HEK293 (cell line): ENCODE measurements around the gene SMC6.

Source experiments
- CTCF ChIP-seq: fragments of 450-650 bp; formaldehyde crosslinking; IDR thresholded peaks from 2 replicates; pipeline ENCODE4 v1.5.1; 2016; ENCODE audit warnings: missing biosample characterization, missing genetic modification characterization
- WT1 ChIP-seq: fragments of 450-650 bp; formaldehyde crosslinking; IDR thresholded peaks from 2 replicates; pipeline ENCODE4 v1.5.1; 2016; ENCODE audit warnings: missing biosample characterization, missing genetic modification characterization
- ZBTB20 ChIP-seq: fragments of 450-650 bp; formaldehyde crosslinking; IDR thresholded peaks from 2 replicates; pipeline ENCODE4 v1.5.1; 2016; ENCODE audit warnings: missing biosample characterization, missing genetic modification characterization
- ZBTB21 ChIP-seq: fragments of 450-650 bp; formaldehyde crosslinking; IDR thresholded peaks from 2 replicates; pipeline ENCODE4 v1.5.1; 2017; ENCODE audit warnings: missing biosample characterization, missing genetic modification characterization
- ZNF223 ChIP-seq: fragments of 450-650 bp; formaldehyde crosslinking; IDR thresholded peaks from 2 replicates; pipeline ENCODE4 v1.5.1; 2016; ENCODE audit warnings: missing biosample characterization, missing genetic modification characterization
- ZNF660 ChIP-seq: fragments of 450-650 bp; IDR thresholded peaks from 2 replicates; pipeline ENCODE4 v1.5.1; 2018; ENCODE audit warnings: missing biosample characterization, mild to moderate bottlenecking, missing genetic modification characterization
- TF ChIP-seq, protein P1 (sequence below): fragments of 450-650 bp; formaldehyde crosslinking; IDR thresholded peaks from 2 replicates; pipeline ENCODE4 v1.5.1; 2017; ENCODE audit warnings: missing biosample characterization, missing genetic modification characterization
- TF ChIP-seq, protein P2 (sequence below): fragments of 450-650 bp; formaldehyde crosslinking; IDR thresholded peaks from 2 replicates; pipeline ENCODE4 v1.5.1; 2016; ENCODE audit warnings: missing biosample characterization, missing genetic modification characterization
- TF ChIP-seq, protein P3 (sequence below): fragments of 450-650 bp; formaldehyde crosslinking; IDR thresholded peaks from 2 replicates; pipeline ENCODE4 v1.5.1; 2016; ENCODE audit warnings: missing biosample characterization, missing genetic modification characterization, low read depth

GRCh38 chr2:17644997-17645720 lies 108.5 kb downstream of the SMC6 start:
- TF ChIP-seq, protein P1, sequence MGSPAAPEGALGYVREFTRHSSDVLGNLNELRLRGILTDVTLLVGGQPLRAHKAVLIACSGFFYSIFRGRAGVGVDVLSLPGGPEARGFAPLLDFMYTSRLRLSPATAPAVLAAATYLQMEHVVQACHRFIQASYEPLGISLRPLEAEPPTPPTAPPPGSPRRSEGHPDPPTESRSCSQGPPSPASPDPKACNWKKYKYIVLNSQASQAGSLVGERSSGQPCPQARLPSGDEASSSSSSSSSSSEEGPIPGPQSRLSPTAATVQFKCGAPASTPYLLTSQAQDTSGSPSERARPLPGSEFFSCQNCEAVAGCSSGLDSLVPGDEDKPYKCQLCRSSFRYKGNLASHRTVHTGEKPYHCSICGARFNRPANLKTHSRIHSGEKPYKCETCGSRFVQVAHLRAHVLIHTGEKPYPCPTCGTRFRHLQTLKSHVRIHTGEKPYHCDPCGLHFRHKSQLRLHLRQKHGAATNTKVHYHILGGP (tag by site-specific recombination), result no peak
- TF ChIP-seq ZNF223 (tag by site-specific recombination) (no peak), CTCF (tag by site-specific recombination) (no peak), WT1 (tag by site-specific recombination) (no peak), ZNF660 (no peak), ZBTB20 (no peak), ZBTB21 (tag by site-specific recombination) (no peak)
- TF ChIP-seq, protein P2, sequence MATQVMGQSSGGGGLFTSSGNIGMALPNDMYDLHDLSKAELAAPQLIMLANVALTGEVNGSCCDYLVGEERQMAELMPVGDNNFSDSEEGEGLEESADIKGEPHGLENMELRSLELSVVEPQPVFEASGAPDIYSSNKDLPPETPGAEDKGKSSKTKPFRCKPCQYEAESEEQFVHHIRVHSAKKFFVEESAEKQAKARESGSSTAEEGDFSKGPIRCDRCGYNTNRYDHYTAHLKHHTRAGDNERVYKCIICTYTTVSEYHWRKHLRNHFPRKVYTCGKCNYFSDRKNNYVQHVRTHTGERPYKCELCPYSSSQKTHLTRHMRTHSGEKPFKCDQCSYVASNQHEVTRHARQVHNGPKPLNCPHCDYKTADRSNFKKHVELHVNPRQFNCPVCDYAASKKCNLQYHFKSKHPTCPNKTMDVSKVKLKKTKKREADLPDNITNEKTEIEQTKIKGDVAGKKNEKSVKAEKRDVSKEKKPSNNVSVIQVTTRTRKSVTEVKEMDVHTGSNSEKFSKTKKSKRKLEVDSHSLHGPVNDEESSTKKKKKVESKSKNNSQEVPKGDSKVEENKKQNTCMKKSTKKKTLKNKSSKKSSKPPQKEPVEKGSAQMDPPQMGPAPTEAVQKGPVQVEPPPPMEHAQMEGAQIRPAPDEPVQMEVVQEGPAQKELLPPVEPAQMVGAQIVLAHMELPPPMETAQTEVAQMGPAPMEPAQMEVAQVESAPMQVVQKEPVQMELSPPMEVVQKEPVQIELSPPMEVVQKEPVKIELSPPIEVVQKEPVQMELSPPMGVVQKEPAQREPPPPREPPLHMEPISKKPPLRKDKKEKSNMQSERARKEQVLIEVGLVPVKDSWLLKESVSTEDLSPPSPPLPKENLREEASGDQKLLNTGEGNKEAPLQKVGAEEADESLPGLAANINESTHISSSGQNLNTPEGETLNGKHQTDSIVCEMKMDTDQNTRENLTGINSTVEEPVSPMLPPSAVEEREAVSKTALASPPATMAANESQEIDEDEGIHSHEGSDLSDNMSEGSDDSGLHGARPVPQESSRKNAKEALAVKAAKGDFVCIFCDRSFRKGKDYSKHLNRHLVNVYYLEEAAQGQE (tag by site-specific recombination), result no peak
- TF ChIP-seq, protein P3, sequence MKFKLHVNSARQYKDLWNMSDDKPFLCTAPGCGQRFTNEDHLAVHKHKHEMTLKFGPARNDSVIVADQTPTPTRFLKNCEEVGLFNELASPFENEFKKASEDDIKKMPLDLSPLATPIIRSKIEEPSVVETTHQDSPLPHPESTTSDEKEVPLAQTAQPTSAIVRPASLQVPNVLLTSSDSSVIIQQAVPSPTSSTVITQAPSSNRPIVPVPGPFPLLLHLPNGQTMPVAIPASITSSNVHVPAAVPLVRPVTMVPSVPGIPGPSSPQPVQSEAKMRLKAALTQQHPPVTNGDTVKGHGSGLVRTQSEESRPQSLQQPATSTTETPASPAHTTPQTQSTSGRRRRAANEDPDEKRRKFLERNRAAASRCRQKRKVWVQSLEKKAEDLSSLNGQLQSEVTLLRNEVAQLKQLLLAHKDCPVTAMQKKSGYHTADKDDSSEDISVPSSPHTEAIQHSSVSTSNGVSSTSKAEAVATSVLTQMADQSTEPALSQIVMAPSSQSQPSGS, result no peak
